Raji (cell line): ENCODE data around the gene ZNF783.

Source experiments
- POLR2A ChIP-seq: IDR thresholded peaks from 2 replicates; pipeline ENCODE4 v1.6.1; 2011; ENCODE audit warnings: low read depth, low read length, control low read depth; ENCODE audit not compliant: insufficient read depth

ZNF783 gene

GRCh38 chr7:149289856-149290255 is 27.9 kb downstream of the ZNF783 start:
- TF ChIP-seq POLR2A: no peak

- TF ChIP-seq POLR2A: no peak
Measured at GRCh38 chr7:149291036-149291780, 29.2 kb downstream of the ZNF783 start.

- TF ChIP-seq POLR2A: no peak
Measured at GRCh38 chr7:149291781-149292461, 29.9 kb downstream of the ZNF783 start.

- no peak for TF ChIP-seq POLR2A
Measured at GRCh38 chr7:149292462-149292823, 30.4 kb downstream of the ZNF783 start.

GRCh38 chr7:149293338-149293737 is 31.3 kb downstream of the ZNF783 start:
- no peak for TF ChIP-seq POLR2A

- no peak for TF ChIP-seq POLR2A
Measured at GRCh38 chr7:149293946-149294633, 32.1 kb downstream of the ZNF783 start.

- TF ChIP-seq POLR2A: no peak
Measured at GRCh38 chr7:149294634-149295480, 32.9 kb downstream of the ZNF783 start.

GRCh38 chr7:149295481-149295850 is 33.5 kb downstream of the ZNF783 start:
- no peak for TF ChIP-seq POLR2A

GRCh38 chr7:149296368-149296767 is 34.4 kb downstream of the ZNF783 start:
- TF ChIP-seq POLR2A: no peak

GRCh38 chr7:149297034-149297755 is 35.2 kb downstream of the ZNF783 start:
- no peak for TF ChIP-seq POLR2A

GRCh38 chr7:149300620-149301285 is 38.8 kb downstream of the ZNF783 start:
- TF ChIP-seq POLR2A: no peak

GRCh38 chr7:149302222-149302621 is 40.2 kb downstream of the ZNF783 start:
- TF ChIP-seq POLR2A: no peak

GRCh38 chr7:149302865-149303264 is 40.9 kb downstream of the ZNF783 start:
- no peak for TF ChIP-seq POLR2A

- TF ChIP-seq POLR2A: no peak
Measured at GRCh38 chr7:149304006-149304405, 42.0 kb downstream of the ZNF783 start.

- no peak for TF ChIP-seq POLR2A
Measured at GRCh38 chr7:149306854-149307253, 44.9 kb downstream of the ZNF783 start.
